HUES6 (cell line): ENCODE data around the gene CRYBG3.

Experiments used
- H3K27ac ChIP-seq: 2 replicates; pipeline ENCODE4 v1.7.0; 2013; ENCODE audit warnings: low read depth, mild to moderate bottlenecking, low read length, inconsistent platforms
- H3K27me3 ChIP-seq: 2 replicates; pipeline ENCODE4 v1.6.1; 2013; ENCODE audit warnings: low read length; ENCODE audit not compliant: control insufficient read depth, insufficient read depth
- H3K36me3 ChIP-seq: 2 replicates; pipeline ENCODE4 v1.6.1; 2013; ENCODE audit warnings: low read length; ENCODE audit not compliant: control insufficient read depth, insufficient read depth
- H3K4me1 ChIP-seq: 2 replicates; pipeline ENCODE4 v1.6.1; 2013; ENCODE audit warnings: low read length; ENCODE audit not compliant: control insufficient read depth, insufficient read depth
- H3K4me3 ChIP-seq: 2 replicates; pipeline ENCODE4 v1.5.1; 2013; ENCODE audit warnings: low read depth, low read length
- H3K9ac ChIP-seq: one replicate; pipeline ENCODE4 v1.6.1; 2013; ENCODE audit warnings: mild to moderate bottlenecking, low read length
- H3K9me3 ChIP-seq: 2 replicates; pipeline ENCODE4 v1.6.1; 2013; ENCODE audit warnings: low read depth, low read length; ENCODE audit not compliant: control insufficient read depth, insufficient read depth

CRYBG3 gene

DNA sequence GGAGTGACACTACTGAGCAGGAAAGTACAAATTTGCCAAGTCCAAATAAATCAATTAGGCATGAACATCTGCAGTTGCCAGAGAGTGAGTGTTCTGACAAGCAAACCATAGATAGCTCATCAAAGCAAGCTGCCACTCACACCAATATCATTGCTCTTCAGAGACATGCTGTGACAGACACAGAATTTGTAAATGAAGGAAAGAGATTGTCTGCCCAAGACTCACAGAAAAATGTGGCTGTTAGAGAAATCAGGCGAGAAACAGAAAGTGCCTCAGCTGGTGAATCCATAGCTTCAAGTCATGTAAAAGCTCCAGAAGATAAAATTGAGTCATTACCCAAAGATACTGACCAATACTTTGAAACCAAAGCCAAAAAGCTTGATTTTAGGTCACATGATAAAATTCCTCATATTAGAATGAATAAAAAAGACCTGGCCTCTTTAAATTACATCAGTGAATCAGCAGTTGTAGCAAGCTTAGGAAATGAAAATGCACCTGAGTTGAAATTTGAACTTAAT is 50.8 kb downstream of the CRYBG3 start:
- Histone ChIP-seq H3K4me1 (no peaks in the 10 kb centered on the region), H3K27me3 (no peaks in the 10 kb centered on the region), H3K27ac (no peak overlapping the region), H3K4me3 (no peak overlapping the region), H3K9ac (no peak overlapping the region), H3K9me3 (no peaks in the 10 kb centered on the region), H3K36me3 (no peaks in the 10 kb centered on the region)

DNA sequence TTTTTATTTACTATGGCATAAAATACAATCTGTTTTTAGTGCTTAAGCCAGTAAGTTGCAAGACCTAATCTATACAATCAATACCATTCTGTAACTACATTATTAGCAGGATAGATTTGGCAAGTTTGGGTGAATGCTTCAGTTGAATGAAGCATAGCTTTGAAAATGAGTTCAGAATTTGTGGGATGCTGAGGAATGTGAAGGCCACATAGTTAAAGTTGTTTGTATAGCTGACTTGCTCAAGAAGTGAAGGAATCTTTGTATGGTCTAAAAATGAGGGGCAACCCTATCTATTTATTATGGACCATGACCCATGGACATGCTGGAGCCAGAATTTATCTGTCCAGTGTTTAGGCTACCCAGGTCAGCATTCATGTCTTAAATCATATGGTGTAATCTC is 58.5 kb downstream of the CRYBG3 start:
- H3K36me3 ChIP-seq, result peaks cover 6% of the 10 kb centered on the region; the same call in 1 of the 2 replicates
- no peaks in the 10 kb centered on the region for H3K4me1 ChIP-seq
- no peak overlapping the region for H3K27ac ChIP-seq
- H3K9ac ChIP-seq, result no peak overlapping the region
- no peaks in the 10 kb centered on the region for H3K27me3 ChIP-seq
- no peak overlapping the region for H3K4me3 ChIP-seq
- H3K9me3 ChIP-seq, result no peaks in the 10 kb centered on the region

DNA sequence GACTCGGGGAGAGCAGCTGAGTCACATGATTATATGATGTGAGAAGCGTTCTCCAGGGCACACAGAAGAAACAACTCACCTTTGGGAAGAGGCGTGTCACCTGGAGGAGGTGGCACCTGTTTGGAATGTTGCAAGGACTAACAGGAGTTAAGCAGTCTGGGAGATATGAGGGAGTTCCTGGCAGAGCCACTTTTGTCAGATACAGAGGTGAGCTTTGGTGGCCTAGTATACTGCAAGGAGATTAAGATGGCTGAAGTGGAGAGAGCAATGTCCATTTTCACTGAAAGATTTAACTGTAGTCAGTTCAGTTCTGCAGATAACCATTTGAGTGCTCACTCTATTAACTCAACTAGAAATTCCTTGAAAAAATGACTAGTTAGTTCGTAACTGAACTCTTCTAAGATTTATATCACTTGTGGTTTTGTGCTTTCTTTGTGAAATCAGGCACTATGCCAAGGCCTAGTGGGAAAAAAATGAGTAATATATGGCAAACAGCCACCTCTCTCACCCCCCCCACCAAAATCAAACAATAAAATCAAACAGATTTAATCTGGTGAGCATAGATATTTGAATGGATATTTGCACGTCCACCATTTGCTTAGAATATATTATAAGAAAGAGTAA is 61.3 kb downstream of the CRYBG3 start:
- H3K9me3 ChIP-seq, result no peaks in the 10 kb centered on the region
- no peak overlapping the region for H3K27ac ChIP-seq
- peaks cover 13% of the 10 kb centered on the region; the same call in 1 of the 2 replicates for H3K36me3 ChIP-seq
- no peak overlapping the region for H3K9ac ChIP-seq
- H3K4me1 ChIP-seq, result no peaks in the 10 kb centered on the region
- no peak overlapping the region for H3K4me3 ChIP-seq
- no peaks in the 10 kb centered on the region for H3K27me3 ChIP-seq

DNA sequence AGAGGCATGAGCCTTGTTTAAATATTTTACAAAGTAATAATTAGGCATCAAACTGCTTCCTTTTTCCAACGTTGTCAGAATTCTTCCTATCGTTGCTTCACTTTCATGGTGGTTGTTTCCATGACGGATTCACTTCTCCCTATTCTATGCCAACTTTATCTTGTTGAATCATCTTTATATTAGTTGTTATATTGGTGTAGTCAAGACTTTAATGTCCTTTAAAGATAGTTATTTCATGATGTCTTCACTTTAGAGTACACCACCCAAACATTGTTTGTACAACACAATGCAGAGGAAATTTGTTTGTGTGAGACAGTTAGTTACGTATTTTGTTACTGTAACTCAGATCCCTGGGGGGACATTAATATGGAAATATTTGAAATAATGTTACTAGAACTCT is 61.9 kb downstream of the CRYBG3 start:
- no peak overlapping the region for H3K27ac ChIP-seq
- peaks cover 17% of the 10 kb centered on the region for H3K36me3 ChIP-seq
- no peaks in the 10 kb centered on the region for H3K4me1 ChIP-seq
- no peaks in the 10 kb centered on the region for H3K9me3 ChIP-seq
- H3K4me3 ChIP-seq, result no peak overlapping the region
- no peak overlapping the region for H3K9ac ChIP-seq
- H3K27me3 ChIP-seq, result no peaks in the 10 kb centered on the region

DNA sequence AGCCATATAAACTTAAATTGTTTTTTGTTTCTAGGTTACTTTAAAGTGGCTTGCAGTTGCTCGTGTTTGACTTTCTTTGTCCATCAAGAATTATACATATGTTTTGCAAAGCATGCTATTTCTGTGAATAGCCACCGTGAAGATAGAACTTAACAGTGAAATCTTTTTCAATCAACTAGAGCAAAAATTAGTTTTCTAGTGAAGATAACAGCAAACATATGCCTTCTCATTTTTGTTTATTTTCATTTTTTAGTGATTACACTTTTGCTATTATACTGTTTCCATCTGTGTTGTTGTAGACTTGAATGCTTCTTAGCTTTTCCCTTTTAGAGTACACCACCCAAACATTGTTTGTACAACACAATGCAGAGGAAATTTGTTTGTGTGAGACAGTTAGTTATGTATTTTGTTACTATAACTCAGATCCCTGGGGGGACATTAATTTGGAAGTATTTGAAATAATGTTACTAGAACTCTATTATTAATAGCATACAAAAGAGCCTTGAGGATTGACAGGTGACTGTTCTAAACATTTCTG is 62.8 kb downstream of the CRYBG3 start:
- Histone ChIP-seq H3K27me3 (no peaks in the 10 kb centered on the region), H3K27ac (no peak overlapping the region), H3K4me3 (no peak overlapping the region), H3K36me3 (peaks cover 17% of the 10 kb centered on the region), H3K9ac (no peak overlapping the region), H3K4me1 (no peaks in the 10 kb centered on the region), H3K9me3 (no peaks in the 10 kb centered on the region)

DNA sequence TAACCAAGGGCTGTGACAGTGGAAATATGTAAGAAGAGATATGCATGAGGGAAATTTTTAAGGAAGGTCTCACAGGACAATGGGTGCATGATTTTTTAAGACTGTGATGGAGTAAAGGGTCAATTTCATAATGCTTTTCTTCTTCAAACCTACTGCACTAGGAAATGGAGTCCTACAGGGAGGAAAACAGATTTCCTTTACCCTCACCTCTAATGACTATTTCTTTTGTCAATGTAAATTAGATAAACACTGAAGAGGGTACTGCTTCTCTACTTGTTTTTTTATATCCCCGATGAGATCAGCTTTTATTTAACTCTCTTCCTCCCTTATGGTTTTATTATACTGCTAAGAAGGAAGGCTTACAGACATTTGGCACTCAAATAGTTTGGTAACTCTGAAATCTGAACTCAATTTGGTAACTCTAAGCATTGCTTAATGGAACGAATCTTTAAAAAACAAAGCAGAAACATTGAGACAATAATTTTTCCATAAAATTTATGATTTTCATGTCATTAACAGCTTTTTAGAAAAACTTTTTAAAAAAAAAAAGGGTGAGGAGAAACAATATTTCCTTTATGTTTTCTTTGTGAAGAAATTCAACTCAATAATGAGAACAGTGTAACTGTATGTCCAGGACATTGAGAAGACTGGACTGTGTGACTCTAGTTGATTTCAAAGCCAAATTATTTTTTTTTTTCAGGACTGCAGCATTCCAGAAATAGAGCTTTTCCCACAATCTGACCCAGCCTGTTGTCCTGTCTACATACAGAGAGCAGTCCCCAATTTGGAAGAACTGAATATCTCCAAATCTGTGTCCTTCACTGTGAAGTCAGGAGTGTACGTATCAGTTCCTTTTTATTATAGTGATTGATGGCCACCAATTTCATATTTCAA is 64.4 kb downstream of the CRYBG3 start:
- Histone ChIP-seq H3K4me3 (no peak overlapping the region), H3K4me1 (no peaks in the 10 kb centered on the region), H3K9me3 (no peaks in the 10 kb centered on the region), H3K9ac (no peak overlapping the region), H3K27me3 (no peaks in the 10 kb centered on the region), H3K36me3 (peaks cover 14% of the 10 kb centered on the region), H3K27ac (no peak overlapping the region)

DNA sequence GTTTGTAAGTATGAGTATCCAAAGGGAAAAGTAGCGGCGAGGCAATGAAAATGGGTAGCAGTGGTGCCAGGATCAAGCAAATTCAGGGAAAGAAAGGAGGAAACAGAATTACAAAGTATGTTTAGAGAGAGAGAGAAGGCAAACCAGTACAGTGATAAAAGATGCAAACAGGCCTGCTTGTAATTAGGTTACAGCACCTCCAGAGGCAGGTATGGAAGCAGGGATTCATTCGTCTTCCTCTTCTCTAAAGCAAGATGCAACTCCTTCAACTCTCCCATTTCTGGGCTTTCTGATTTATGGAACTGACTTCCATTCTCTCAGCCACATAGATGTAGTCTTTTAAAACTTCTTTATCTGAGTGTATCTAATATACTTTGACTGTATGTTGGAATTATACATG is 68.0 kb downstream of the CRYBG3 start:
- Histone ChIP-seq H3K4me3 (no peak overlapping the region), H3K27me3 (no peaks in the 10 kb centered on the region), H3K36me3 (peaks cover 11% of the 10 kb centered on the region), H3K4me1 (peaks cover 1% of the 10 kb centered on the region; the same call in 1 of the 2 replicates), H3K27ac (no peak overlapping the region), H3K9me3 (no peaks in the 10 kb centered on the region), H3K9ac (no peak overlapping the region)

DNA sequence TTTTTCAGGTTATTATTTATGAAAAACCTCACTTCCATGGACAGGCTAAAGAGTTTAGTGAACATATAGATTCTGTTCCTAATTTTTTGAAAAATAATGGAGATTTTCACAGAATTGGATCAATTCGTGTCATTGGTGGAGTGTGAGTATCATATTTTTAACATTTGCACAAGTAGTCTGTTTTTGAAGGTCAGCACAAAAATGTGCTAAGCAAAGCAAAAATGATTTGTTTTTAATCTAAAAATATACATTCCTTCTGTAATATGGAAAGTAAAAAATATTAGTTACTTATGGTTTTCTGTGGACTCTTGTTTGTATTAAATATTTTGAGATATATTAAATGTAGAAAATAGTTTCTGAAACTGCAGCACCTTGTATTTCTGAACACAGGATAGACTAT is 71.0 kb downstream of the CRYBG3 start:
- Histone ChIP-seq H3K9ac (no peak overlapping the region), H3K4me3 (no peak overlapping the region), H3K36me3 (peaks cover 5% of the 10 kb centered on the region), H3K27ac (no peak overlapping the region), H3K27me3 (no peaks in the 10 kb centered on the region), H3K4me1 (peaks cover 21% of the 10 kb centered on the region), H3K9me3 (no peaks in the 10 kb centered on the region)

DNA sequence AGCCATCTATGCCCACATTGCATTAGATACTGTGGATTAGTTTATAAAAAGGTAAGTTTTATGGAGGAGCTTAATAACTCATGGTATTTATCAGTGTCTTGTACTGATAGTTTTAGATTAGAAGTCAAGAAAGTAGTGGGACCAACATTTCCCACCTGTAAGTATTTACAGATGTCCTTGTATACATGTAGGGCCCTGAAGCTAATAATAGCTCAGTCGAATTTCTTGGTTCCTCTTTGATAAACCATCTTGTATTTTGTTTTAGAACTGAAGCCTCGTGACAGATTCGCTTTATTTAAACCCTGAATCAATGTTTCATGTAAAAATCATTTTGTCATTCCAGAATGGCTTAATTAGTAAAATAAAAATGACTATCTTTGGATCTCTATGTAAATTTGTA is 73.4 kb downstream of the CRYBG3 start:
- Histone ChIP-seq H3K9me3 (no peaks in the 10 kb centered on the region), H3K4me3 (no peak overlapping the region), H3K36me3 (no peaks in the 10 kb centered on the region), H3K4me1 (peaks cover 21% of the 10 kb centered on the region), H3K9ac (no peak overlapping the region), H3K27ac (no peak overlapping the region), H3K27me3 (no peaks in the 10 kb centered on the region)

DNA sequence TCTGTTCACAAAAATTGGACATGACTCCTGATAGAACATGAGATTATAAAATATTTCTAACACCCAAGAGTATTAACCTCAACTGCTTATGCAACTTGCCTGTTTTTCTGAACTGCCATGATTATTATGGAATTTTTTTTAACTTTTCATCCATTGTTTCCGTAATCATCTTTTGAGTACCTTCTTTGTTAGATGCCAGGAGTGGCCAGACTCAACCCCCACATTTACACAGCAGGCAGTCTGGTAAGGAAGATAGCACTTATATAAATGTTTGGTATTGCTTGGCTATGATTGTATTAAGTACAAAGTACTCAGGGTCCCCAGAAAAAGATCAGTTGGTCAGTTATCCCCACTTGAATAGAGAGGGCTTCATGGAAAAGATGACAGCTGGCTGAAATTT is 74.3 kb downstream of the CRYBG3 start:
- Histone ChIP-seq H3K4me1 (peaks cover 21% of the 10 kb centered on the region), H3K27me3 (no peaks in the 10 kb centered on the region), H3K9me3 (no peaks in the 10 kb centered on the region), H3K4me3 (no peak overlapping the region), H3K36me3 (no peaks in the 10 kb centered on the region), H3K27ac (no peak overlapping the region), H3K9ac (no peak overlapping the region)

DNA sequence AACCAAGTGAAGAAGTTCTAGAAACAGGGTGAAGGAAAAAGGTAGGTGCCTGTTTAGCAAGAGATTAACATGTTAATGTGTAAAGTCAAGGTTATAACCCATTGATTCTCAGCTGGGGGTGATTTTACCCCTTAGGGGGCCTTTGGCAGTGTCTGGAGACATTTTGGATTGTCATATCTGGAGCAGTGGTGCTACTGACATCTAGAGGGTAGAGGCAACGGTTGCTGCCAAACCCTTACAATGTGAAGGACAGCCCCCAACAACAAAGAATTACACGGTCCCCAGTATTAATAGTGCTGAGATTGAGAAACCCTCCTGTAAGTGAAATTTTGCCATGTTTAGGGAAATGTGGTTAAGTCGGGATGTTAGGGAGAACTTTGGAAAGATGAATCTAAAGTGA is 74.7 kb downstream of the CRYBG3 start:
- Histone ChIP-seq H3K27ac (no peak overlapping the region), H3K36me3 (no peaks in the 10 kb centered on the region), H3K9me3 (no peaks in the 10 kb centered on the region), H3K4me1 (peaks cover 21% of the 10 kb centered on the region), H3K27me3 (no peaks in the 10 kb centered on the region), H3K4me3 (no peak overlapping the region), H3K9ac (no peak overlapping the region)
